Measurements from ENCODE around the gene SF3B2.
"Not testable (repeated sequence)": the region's sequence is repeated elsewhere in the genome, so short reads cannot be mapped to it uniquely, and the experiment has no call there.

Gene SF3B2

GRCh38 chr11:66077927-66078326 is 25.8 kb downstream of the SF3B2 start:
- FAIRE-seq = no peak

GRCh38 chr11:66078949-66079348 is 26.8 kb downstream of the SF3B2 start:
- not testable (repeated sequence) for FAIRE-seq

- FAIRE-seq = no peak
Measured at GRCh38 chr11:66080055-66080817, 28.1 kb downstream of the SF3B2 start.

- FAIRE-seq = no peak
Measured at GRCh38 chr11:66081505-66081904, 29.3 kb downstream of the SF3B2 start.

GRCh38 chr11:66082946-66083698 is 31.0 kb downstream of the SF3B2 start:
- FAIRE-seq = no peak

- FAIRE-seq = no peak
Measured at GRCh38 chr11:66083767-66084166, 31.6 kb downstream of the SF3B2 start.

- no peak for FAIRE-seq
Measured at GRCh38 chr11:66084821-66085475, 32.8 kb downstream of the SF3B2 start.

GRCh38 chr11:66087148-66087908 is 35.2 kb downstream of the SF3B2 start:
- no peak for FAIRE-seq

- FAIRE-seq = no peak
Measured at GRCh38 chr11:66089067-66089466, 36.9 kb downstream of the SF3B2 start.

GRCh38 chr11:66090288-66090687 is 38.1 kb downstream of the SF3B2 start:
- FAIRE-seq = no peak

- not testable (repeated sequence) for FAIRE-seq
Measured at GRCh38 chr11:66092125-66092524, 40.0 kb downstream of the SF3B2 start.

GRCh38 chr11:66099746-66100145 is 47.6 kb downstream of the SF3B2 start:
- FAIRE-seq = not testable (repeated sequence)

GRCh38 chr11:66100272-66101065 is 48.3 kb downstream of the SF3B2 start:
- FAIRE-seq = no peak

GRCh38 chr11:66101066-66101464 is 48.9 kb downstream of the SF3B2 start:
- no peak for FAIRE-seq

GRCh38 chr11:66104057-66104638 is 52.0 kb downstream of the SF3B2 start:
- FAIRE-seq = no peak

GRCh38 chr11:66106786-66107599 is 54.8 kb downstream of the SF3B2 start:
- FAIRE-seq = no peak

GRCh38 chr11:66107600-66108510 is 55.7 kb downstream of the SF3B2 start:
- FAIRE-seq = no peak

- no peak for FAIRE-seq
Measured at GRCh38 chr11:66109294-66109693, 57.1 kb downstream of the SF3B2 start.

- no peak for FAIRE-seq
Measured at GRCh38 chr11:66111158-66111557, 59.0 kb downstream of the SF3B2 start.

GRCh38 chr11:66112041-66112491 is 59.9 kb downstream of the SF3B2 start:
- FAIRE-seq = no peak

All from G401.6 (cell line).